ENCODE measurements around the gene FOXM1.

The FOXM1 gene, protein sequence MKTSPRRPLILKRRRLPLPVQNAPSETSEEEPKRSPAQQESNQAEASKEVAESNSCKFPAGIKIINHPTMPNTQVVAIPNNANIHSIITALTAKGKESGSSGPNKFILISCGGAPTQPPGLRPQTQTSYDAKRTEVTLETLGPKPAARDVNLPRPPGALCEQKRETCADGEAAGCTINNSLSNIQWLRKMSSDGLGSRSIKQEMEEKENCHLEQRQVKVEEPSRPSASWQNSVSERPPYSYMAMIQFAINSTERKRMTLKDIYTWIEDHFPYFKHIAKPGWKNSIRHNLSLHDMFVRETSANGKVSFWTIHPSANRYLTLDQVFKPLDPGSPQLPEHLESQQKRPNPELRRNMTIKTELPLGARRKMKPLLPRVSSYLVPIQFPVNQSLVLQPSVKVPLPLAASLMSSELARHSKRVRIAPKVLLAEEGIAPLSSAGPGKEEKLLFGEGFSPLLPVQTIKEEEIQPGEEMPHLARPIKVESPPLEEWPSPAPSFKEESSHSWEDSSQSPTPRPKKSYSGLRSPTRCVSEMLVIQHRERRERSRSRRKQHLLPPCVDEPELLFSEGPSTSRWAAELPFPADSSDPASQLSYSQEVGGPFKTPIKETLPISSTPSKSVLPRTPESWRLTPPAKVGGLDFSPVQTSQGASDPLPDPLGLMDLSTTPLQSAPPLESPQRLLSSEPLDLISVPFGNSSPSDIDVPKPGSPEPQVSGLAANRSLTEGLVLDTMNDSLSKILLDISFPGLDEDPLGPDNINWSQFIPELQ

DNA sequence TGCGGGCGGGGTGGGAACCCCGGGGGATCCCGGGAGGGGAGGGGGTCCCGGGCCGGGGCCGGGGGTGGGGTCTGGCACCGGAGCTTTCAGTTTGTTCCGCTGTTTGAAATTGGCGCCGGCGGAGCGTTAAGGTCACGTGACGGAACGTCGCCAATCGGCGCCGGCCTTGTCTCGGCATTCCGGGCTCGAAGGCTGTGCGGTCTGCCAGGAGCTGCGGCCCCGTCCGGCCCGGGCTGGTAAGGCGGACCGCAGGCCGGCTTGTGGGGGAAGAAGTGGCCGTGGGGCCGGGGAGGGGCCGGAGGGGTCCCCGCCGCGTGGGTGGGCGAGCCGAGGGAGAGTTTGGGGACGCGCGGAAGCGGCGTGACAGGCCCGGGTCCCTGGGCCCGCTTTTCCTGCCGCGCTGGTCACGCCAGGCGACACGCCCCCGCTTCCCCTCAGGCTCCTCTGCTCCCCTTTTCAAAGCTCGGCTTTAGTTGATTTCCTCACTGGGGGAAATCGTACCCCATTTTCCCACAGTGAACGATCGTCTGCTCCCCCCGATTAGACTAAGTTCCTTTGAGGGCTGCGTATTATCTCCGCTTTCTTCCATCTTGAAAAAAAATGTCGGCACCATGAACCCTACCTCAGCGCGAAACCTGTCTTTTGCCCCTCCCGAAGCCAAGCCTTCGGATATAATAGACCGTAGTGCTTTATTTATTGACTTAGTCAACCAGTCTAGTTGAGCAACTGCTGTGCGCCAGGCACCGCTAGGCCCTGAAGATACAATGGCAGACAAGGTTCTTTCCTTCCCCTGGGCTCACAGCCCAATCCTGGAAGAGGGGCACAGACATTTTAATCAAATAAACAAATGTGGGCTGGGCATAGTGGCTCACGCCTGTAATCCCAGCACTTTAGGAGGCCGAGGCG lies at the start of gene FOXM1, which contains the start of gene RHNO1:
Gene FOXM1, minus strand, starts transcription at position 128 of the 906 bp plus-strand sequence. CDS start 2,696 bp downstream, outside the sequence.
Gene RHNO1, plus strand, starts transcription at position 177 of the 906 bp plus-strand sequence. CDS start 8,144 bp downstream, outside the sequence.
- peak; percentile 93 for DNase-seq (ENCODE audit: low read depth)

DNA sequence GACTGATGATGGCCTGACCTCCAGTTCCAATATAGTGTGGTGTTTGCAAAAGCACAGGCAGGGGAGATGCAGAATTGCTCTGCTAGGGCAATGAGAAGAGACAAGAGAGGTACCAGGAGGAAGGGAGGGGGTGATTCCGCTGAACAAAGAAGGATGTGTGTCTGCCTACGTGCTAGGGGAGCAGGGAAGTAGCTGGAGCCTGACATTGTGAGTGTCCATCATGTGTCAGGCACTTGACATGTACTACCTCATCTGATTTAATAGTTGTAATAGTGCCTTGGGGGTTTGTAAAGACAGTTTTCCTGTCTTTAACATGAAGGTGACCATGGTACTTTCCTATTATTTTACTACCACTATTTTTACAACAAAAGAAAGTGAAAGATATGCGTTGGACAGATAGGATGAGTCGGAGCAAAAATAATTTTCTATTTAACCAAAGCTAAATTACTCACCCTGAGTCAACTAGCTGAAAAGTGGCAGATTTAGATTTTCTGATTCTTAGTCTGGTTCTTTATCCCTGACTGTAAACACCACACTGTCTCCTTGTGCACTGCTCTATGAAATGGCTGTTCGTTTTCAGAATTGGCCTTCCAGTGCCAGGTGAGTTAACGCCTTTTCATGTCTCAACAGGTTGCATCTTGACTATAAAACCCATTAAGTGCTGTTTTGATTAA lies 48.5 kb upstream of the FOXM1 start:
- peak; percentile 76 for DNase-seq (ENCODE audit: low read depth)

- DNase-seq (ENCODE audit: low read depth), result peak; percentile 36
These were observed 47.0 kb upstream of the FOXM1 start for GRCh38 chr12:2924019-2924418.

GRCh38 chr12:2923057-2923456 lies 46.1 kb upstream of the FOXM1 start:
- DNase-seq (ENCODE audit: low read depth), result no peak

GRCh38 chr12:2922329-2922728 lies 45.4 kb upstream of the FOXM1 start:
- DNase-seq (ENCODE audit: low read depth), result peak; percentile 56

- no peak for DNase-seq (ENCODE audit: low read depth)
These were observed 42.3 kb upstream of the FOXM1 start for GRCh38 chr12:2919249-2919648.

GRCh38 chr12:2912216-2912575 lies 35.2 kb upstream of the FOXM1 start:
- DNase-seq (ENCODE audit: low read depth), result no peak

- no peak for DNase-seq (ENCODE audit: low read depth)
These were observed 27.3 kb upstream of the FOXM1 start for GRCh38 chr12:2904260-2904659.

DNA sequence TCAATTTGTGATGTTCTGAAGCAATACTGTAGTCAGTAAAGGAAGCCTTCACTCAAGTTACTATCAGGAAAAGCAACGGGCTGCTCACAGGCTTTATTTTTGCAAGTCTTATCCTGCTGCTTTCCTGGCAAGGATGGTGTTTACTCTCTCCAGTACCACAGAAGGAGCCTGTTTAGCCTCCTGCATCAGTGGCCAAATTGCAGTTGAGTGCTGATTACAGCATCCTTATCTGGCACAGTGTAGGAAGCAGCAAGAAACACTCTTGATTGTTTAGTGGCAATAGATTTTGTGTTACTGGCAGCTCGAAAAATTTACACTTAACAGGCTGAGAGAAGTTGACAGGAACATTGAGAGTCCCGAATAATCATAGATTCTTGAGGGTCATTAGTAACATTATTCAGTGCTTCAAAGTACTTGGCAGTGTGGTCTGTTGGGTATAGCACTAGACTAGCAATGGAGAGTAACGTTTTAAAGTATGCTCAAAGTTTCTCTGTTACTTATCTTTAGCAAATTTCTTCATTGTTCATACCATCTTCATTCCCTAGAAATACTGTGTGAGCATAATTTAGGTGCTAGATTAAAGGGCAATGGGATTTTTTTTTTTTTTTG lies 25.4 kb upstream of the FOXM1 start:
- DNase-seq (ENCODE audit: low read depth), result no peak

DNA sequence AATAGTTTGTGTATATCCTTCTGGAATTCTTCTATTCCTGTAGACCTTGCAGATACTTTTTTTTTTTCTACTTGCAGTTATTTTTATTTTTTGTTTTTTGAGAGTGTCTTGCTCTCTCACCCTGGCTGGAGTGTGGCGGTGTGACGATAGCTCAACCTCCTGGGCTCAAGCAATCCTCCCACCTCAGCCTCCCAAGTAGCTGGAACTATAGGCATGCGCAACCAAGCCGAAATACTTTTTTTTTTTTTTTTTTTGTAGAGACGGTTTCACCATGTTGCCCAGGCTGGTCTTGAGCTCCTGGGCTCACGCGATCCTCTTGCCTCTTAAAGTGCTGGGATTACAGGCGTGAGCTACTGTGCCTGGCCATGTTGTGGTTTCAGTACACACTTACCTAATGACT lies 23.7 kb upstream of the FOXM1 start:
- DNase-seq (ENCODE audit: low read depth), result no peak

DNA sequence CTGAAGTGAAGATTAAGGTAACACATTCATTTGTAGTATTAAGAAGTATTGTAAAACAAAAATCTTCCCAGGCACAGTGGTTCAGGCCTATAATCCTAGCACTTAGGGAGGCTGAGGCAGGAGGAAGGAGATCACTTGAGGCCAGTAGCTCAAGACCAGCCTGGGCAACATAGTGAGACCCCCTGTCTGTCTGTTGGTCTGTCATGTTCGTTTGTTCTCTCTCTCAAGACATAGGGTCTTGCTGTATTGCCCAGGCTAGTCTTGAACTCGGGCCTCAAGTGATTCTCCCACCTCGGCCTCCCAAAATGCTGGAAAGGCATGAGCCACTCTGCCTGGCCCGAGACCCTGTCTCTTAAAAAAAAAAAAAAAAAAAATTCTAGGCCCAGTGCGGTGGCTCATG lies 20.4 kb upstream of the FOXM1 start:
- no peak for DNase-seq (ENCODE audit: low read depth)

DNA sequence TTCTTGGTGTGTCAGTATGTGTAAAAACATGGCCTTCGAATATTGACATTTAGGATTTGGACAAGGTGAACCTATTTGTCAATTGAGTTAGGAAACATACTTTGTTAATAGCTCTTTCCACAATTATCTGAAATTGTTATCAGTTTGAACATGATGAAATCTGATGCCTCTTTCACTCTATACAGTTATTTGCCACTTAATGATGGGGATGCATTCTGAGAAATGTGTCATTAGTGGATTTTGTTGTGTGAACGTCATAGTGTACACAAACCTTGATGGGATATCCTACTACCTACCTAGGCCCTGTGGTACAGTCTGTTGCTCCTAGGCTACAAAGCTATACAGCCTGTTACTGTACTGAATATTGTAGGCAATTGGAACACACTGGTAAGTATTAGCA lies 18.5 kb upstream of the FOXM1 start:
- DNase-seq (ENCODE audit: low read depth), result peak; percentile 57

DNA sequence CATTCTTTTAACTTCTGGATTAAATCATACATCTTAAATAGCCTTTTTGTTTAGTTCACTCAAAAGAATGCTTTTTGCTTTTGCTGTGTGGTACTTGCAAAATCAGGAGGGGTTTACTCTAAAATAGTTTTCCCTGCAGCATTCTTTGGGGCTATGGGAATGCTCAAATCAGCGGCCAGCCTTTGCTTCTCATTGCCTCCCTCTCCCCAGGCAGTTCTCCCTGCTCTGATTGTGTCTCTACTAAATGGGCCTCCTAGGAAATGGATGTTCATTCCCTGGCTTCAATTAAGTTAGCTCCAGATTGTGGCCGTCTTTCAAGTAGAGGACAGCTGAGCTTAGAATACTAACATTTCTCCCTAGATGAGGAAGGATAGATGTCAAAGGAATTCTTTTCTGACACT lies 18.1 kb upstream of the FOXM1 start:
- DNase-seq (ENCODE audit: low read depth), result peak; percentile 6

- peak; percentile 85 for DNase-seq (ENCODE audit: low read depth)
These were observed 16.0 kb upstream of the FOXM1 start for GRCh38 chr12:2893007-2893406.

- DNase-seq (ENCODE audit: low read depth), result peak; percentile 46
These were observed 15.3 kb upstream of the FOXM1 start for GRCh38 chr12:2892246-2892645.

- DNase-seq (ENCODE audit: low read depth), result peak; percentile 79
These were observed 14.5 kb upstream of the FOXM1 start for GRCh38 chr12:2891240-2892053.

DNA sequence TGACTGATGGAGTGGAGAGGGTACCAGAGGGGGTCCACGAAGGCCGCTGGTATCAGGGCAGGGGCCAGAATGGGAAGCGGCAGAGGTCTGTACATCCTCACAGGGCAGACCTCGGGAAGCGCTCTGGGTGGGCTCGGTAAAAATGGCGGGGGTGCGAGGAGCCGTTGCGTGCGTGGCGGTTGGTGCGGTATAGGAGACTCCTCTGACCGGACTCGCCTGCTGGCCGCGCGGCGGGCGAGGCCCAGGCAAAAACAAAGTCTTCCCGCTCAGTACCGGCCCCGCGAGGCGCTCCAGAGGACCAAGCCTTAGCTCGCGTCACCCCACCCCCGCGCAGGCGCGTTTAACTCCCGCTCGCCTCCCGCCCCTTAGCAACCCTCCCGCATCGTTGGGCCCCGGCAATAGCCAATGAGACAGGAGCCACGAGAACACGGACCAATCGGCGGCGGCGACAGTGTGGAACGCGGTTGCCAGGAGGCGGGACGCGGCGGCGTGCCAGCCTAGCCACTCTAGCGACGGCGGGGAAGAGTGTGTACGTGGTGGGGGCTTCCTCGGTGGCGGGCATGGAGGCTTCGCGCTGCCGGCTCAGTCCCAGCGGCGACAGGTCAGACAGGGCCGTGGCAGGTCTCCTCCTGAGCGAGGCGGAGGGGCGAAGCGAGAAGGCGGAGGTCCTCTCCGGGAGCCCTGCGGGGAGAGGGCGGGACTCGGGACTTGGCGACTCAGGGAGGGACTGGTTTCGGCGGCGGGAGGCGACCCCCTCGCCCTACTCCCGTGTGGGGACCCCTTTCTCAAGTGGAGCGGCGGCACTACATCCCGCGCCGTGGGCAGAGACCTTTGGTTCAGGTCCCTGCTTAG lies 13.6 kb upstream of the FOXM1 start, which contains the start of gene TULP3:
Gene TULP3, plus strand, starts transcription at position 504 of the 852 bp plus-strand sequence. Its CDS starts 57 bp downstream, at position 561.
- peak; percentile 99 for DNase-seq (ENCODE audit: low read depth)

- no peak for DNase-seq (ENCODE audit: low read depth)
These were observed 13.0 kb upstream of the FOXM1 start for GRCh38 chr12:2890001-2890387.

- no peak for DNase-seq (ENCODE audit: low read depth)
These were observed 9.9 kb upstream of the FOXM1 start for GRCh38 chr12:2886768-2887450.
